Type B pancreatic cell (in vitro differentiated cells): Measurements from ENCODE around the gene SPINK6. TPM values are rescaled to one million over a fixed set of nuclear protein-coding genes. Genes with fewer than 3 reads are reported as not detected.
A peak's percentile ranks its signal among the peaks of the same experiment; 100 is the strongest.

Experiments
- DNase-seq: peaks from one replicate; pipeline ENCODE4 v3.0.0; 2021; ENCODE audit warnings: mixed read lengths; ENCODE audit not compliant: unreplicated experiment; ENCODE audit errors: extremely low spot score
- H3K27ac Mint-ChIP-seq: 2 replicates; pipeline ENCODE4 v1.8.0; 2021; ENCODE audit warnings: mild to moderate bottlenecking, mixed read lengths
- H3K27me3 Mint-ChIP-seq: 2 replicates; pipeline ENCODE4 v1.8.0; 2021; ENCODE audit warnings: mixed read lengths
- H3K36me3 Mint-ChIP-seq: 2 replicates; pipeline ENCODE4 v1.8.0; 2021; ENCODE audit warnings: mixed read lengths
- H3K4me1 Mint-ChIP-seq: one replicate; pipeline ENCODE4 v1.8.0; 2021; ENCODE audit warnings: mixed read lengths; ENCODE audit not compliant: unreplicated experiment
- H3K4me3 Mint-ChIP-seq: 2 replicates; pipeline ENCODE4 v1.8.0; 2021; ENCODE audit warnings: mild to moderate bottlenecking, mixed read lengths
- H3K9me3 Mint-ChIP-seq: 2 replicates; pipeline ENCODE4 v1.8.0; 2021; ENCODE audit warnings: mixed read lengths
- CTCF ChIP-seq: fragments of 200-600 bp; sonication (generic); conservative IDR thresholded peaks from 2 replicates; pipeline ENCODE4 v1.5.0; 2021; ENCODE audit warnings: antibody characterized with exemption, mild to moderate bottlenecking
- total RNA-seq: library from RNA; stranded (reverse); gene quantifications from 2 replicates; pipeline ENCODE4 v1.2.1, GENCODE V29; 2021; ENCODE audit warnings: low replicate concordance

Gene SPINK6
- total RNA-seq, 1 donor from 2014 or later = not detected

- no peaks in the 10 kb centered on the region for H3K36me3 Mint-ChIP-seq
- H3K27me3 Mint-ChIP-seq = no peaks in the 10 kb centered on the region
- no peak for TF ChIP-seq CTCF
- DNase-seq = no peak
- H3K4me1 Mint-ChIP-seq = no peaks in the 10 kb centered on the region
- no peak within 1 kb of the TSS for H3K4me3 Mint-ChIP-seq
- no peak within 1 kb of the TSS for H3K27ac Mint-ChIP-seq
- no peaks in the 10 kb centered on the region for H3K9me3 Mint-ChIP-seq
Observed at GRCh38 chr5:148168246-148168645, 34.6 kb upstream of the SPINK6 start, which contains the start of gene SPINK14. TSS of gene SPINK14 (plus strand) at chr5:148168546. CDS start at chr5:148169733, 1,187 bp downstream.

GRCh38 chr5:148172377-148172776, 30.5 kb upstream of the SPINK6 start:
- Mint-ChIP-seq H3K36me3 (no peaks in the 10 kb centered on the region), H3K4me3 (no peak overlapping the region), H3K9me3 (no peaks in the 10 kb centered on the region), H3K4me1 (no peaks in the 10 kb centered on the region), H3K27ac (no peak overlapping the region), H3K27me3 (peaks cover 4% of the 10 kb centered on the region)
- DNase-seq = no peak
- TF ChIP-seq CTCF = no peak

- Mint-ChIP-seq H3K9me3 (no peaks in the 10 kb centered on the region), H3K27ac (no peak overlapping the region), H3K27me3 (peaks cover 6% of the 10 kb centered on the region), H3K4me1 (no peaks in the 10 kb centered on the region), H3K4me3 (no peak overlapping the region), H3K36me3 (no peaks in the 10 kb centered on the region)
- no peak for TF ChIP-seq CTCF
- no peak for DNase-seq
Observed at GRCh38 chr5:148176480-148176879, 26.4 kb upstream of the SPINK6 start.

- Mint-ChIP-seq H3K27me3 (peaks cover 6% of the 10 kb centered on the region), H3K27ac (no peak overlapping the region), H3K36me3 (no peaks in the 10 kb centered on the region), H3K4me1 (no peaks in the 10 kb centered on the region), H3K9me3 (no peaks in the 10 kb centered on the region), H3K4me3 (no peak overlapping the region)
- TF ChIP-seq CTCF = no peak
- no peak for DNase-seq
Observed at GRCh38 chr5:148177207-148177606, 25.6 kb upstream of the SPINK6 start.

- Mint-ChIP-seq H3K36me3 (no peaks in the 10 kb centered on the region), H3K27ac (no peak overlapping the region), H3K27me3 (peaks cover 6% of the 10 kb centered on the region), H3K4me1 (no peaks in the 10 kb centered on the region), H3K9me3 (no peaks in the 10 kb centered on the region), H3K4me3 (no peak overlapping the region)
- TF ChIP-seq CTCF = peak; percentile 86
- no peak for DNase-seq
Observed at GRCh38 chr5:148179234-148179824, 23.5 kb upstream of the SPINK6 start.
